KMS-11 (cell line): Measurements from ENCODE around the gene SPRED2.

Experiments used
- H2AFZ ChIP-seq: fragments of 200-600 bp; sonication (generic); 2 replicates; pipeline ENCODE4 v1.6.1; 2016; ENCODE audit warnings: antibody characterized with exemption, mixed run types, low read depth
- H3K27ac ChIP-seq: fragments of 200-600 bp; sonication (generic); 2 replicates; pipeline ENCODE4 v1.6.1; 2016; ENCODE audit warnings: mild to moderate bottlenecking, mixed run types
- H3K27me3 ChIP-seq: fragments of 200-600 bp; sonication (generic); 2 replicates; pipeline ENCODE4 v1.6.1; 2017; ENCODE audit warnings: mild to moderate bottlenecking, low read depth, mixed run types, moderate library complexity; ENCODE audit not compliant: insufficient read depth
- H3K36me3 ChIP-seq: fragments of 200-600 bp; sonication (generic); 2 replicates; pipeline ENCODE4 v1.6.1; 2017; ENCODE audit warnings: mild to moderate bottlenecking, mixed run types; ENCODE audit not compliant: insufficient read depth
- H3K4me1 ChIP-seq: fragments of 200-600 bp; sonication (generic); 2 replicates; pipeline ENCODE4 v1.6.1; 2016; ENCODE audit warnings: mild to moderate bottlenecking, low read depth, mixed run types; ENCODE audit not compliant: poor library complexity, severe bottlenecking
- H3K4me2 ChIP-seq: fragments of 200-600 bp; sonication (generic); 2 replicates; pipeline ENCODE4 v1.7.0; 2016; ENCODE audit warnings: mild to moderate bottlenecking, mixed run types
- H3K4me3 ChIP-seq: fragments of 200-600 bp; sonication (generic); IDR thresholded peaks from 2 replicates; pipeline ENCODE4 v1.6.1; 2017; ENCODE audit warnings: low read depth, low read length, mixed read lengths; ENCODE audit not compliant: insufficient read depth
- H3K79me2 ChIP-seq: fragments of 200-600 bp; sonication (generic); 2 replicates; pipeline ENCODE4 v1.6.1; 2016; ENCODE audit warnings: low read depth, mixed run types; ENCODE audit not compliant: insufficient read depth
- H3K9ac ChIP-seq: fragments of 200-600 bp; sonication (generic); 2 replicates; pipeline ENCODE4 v1.6.1; 2016; ENCODE audit warnings: mild to moderate bottlenecking, mixed run types
- H4K20me1 ChIP-seq: fragments of 200-600 bp; sonication (generic); 2 replicates; pipeline ENCODE4 v1.6.1; 2016; ENCODE audit warnings: mild to moderate bottlenecking, mixed run types; ENCODE audit not compliant: insufficient read depth
- TF ChIP-seq, protein P1 (sequence below): fragments of 200-600 bp; sonication (generic); conservative IDR thresholded peaks from 2 replicates; pipeline ENCODE4 v1.6.1; 2017; ENCODE audit warnings: low read depth, mild to moderate bottlenecking, antibody characterized with exemption, low read length, moderate library complexity, mixed read lengths

Gene SPRED2

DNA sequence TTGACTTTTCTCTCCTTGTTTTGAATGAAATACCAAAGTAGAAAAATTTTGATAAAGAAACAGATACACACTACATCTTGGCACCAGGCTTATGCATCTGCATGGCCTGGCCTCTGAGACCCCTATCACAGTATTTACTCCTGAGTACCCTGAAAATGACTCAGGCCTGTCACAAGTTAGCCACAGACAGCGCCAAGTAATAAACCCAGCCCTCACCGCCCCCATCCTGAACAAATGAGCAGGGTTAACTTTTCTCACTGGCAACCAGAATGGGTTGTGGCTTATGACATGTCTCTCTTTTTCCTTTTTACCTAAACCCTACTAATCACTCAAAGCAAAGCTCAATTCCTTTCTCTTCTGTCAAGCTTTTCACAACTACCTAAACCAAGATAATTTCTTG lies 35.3 kb downstream of the SPRED2 start:
- Histone ChIP-seq H3K4me2 (peak overlapping the region; percentile 56), H3K36me3 (no peaks in the 10 kb centered on the region), H4K20me1 (no peaks in the 10 kb centered on the region), H3K4me3 (no peak overlapping the region), H3K27ac (peak overlapping the region; percentile 31), H2AFZ (no peak overlapping the region), H3K9ac (peak overlapping the region; percentile 4; the same call in 1 of the 2 replicates), H3K79me2 (peaks cover 94% of the 10 kb centered on the region), H3K4me1 (peaks cover 86% of the 10 kb centered on the region), H3K27me3 (no peaks in the 10 kb centered on the region)
- TF ChIP-seq, protein P1, sequence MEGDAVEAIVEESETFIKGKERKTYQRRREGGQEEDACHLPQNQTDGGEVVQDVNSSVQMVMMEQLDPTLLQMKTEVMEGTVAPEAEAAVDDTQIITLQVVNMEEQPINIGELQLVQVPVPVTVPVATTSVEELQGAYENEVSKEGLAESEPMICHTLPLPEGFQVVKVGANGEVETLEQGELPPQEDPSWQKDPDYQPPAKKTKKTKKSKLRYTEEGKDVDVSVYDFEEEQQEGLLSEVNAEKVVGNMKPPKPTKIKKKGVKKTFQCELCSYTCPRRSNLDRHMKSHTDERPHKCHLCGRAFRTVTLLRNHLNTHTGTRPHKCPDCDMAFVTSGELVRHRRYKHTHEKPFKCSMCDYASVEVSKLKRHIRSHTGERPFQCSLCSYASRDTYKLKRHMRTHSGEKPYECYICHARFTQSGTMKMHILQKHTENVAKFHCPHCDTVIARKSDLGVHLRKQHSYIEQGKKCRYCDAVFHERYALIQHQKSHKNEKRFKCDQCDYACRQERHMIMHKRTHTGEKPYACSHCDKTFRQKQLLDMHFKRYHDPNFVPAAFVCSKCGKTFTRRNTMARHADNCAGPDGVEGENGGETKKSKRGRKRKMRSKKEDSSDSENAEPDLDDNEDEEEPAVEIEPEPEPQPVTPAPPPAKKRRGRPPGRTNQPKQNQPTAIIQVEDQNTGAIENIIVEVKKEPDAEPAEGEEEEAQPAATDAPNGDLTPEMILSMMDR: no peak

GRCh38 chr2:65396348-65397026 lies 35.9 kb downstream of the SPRED2 start:
- H3K79me2 ChIP-seq: peaks cover 97% of the 10 kb centered on the region
- no peaks in the 10 kb centered on the region for H3K27me3 ChIP-seq
- H3K9ac ChIP-seq: peak overlapping the region; percentile 4; the same call in 1 of the 2 replicates
- H3K4me3 ChIP-seq: no peak overlapping the region
- peaks cover 92% of the 10 kb centered on the region for H3K4me1 ChIP-seq
- no peaks in the 10 kb centered on the region for H3K36me3 ChIP-seq
- no peak overlapping the region for H2AFZ ChIP-seq
- peak overlapping the region; percentile 31 for H3K27ac ChIP-seq
- H3K4me2 ChIP-seq: peak overlapping the region; percentile 56
- TF ChIP-seq, protein P1: no peak
- no peaks in the 10 kb centered on the region for H4K20me1 ChIP-seq

GRCh38 chr2:65395621-65396347 lies 36.6 kb downstream of the SPRED2 start:
- Histone ChIP-seq H2AFZ (no peak overlapping the region), H3K9ac (no peak overlapping the region), H3K27ac (peak overlapping the region; percentile 31; the same call in 1 of the 2 replicates), H3K4me1 (peaks cover 93% of the 10 kb centered on the region), H4K20me1 (no peaks in the 10 kb centered on the region), H3K36me3 (no peaks in the 10 kb centered on the region), H3K79me2 (peaks cover 97% of the 10 kb centered on the region), H3K4me3 (no peak overlapping the region), H3K27me3 (no peaks in the 10 kb centered on the region), H3K4me2 (peak overlapping the region; percentile 56)
- TF ChIP-seq, protein P1: no peak

DNA sequence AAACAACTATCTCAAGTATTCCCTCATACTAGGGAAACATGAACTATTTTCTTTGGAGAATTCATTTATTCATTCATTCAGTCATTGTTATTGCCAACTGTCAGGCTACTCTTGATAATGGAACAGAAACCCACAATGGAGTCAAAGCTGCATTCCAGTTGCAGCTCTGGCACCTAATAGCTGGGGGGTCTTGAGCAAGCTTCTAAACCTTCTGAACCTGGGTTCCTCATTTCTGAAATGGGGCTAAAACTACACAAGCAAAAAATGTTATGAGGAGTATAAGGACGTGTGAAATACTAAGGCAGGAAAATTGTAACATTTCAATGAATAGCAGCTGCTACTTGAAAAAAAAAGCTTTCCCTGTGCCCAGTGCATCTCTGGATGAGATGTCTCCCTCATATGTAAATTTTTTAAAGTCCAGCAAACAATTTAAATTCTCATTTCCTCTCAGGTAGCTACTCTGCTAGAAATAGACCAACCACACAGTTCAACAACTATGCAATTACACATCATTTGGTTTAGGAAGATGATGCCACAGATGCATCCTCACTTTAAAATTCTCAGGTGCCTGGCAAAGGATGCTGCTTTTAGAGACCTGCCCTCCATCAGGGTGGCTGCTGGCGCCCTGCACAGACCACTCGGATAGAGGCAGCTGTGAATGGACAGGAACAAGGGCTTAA lies 38.5 kb downstream of the SPRED2 start:
- Histone ChIP-seq H4K20me1 (no peaks in the 10 kb centered on the region), H3K27ac (peak overlapping the region; percentile 14; the same call in 1 of the 2 replicates), H3K4me3 (peak overlapping the region; percentile 2), H2AFZ (no peak overlapping the region), H3K9ac (no peak overlapping the region), H3K4me1 (peaks cover 100% of the 10 kb centered on the region), H3K36me3 (no peaks in the 10 kb centered on the region), H3K27me3 (no peaks in the 10 kb centered on the region), H3K4me2 (peak overlapping the region; percentile 43; the same call in 1 of the 2 replicates), H3K79me2 (peaks cover 87% of the 10 kb centered on the region)
- TF ChIP-seq, protein P1: no peak
